SU-DHL-6 (cell line): ENCODE data around the gene NDUFS6.
"Not testable (repeated sequence)": the region's sequence is repeated elsewhere in the genome, so short reads cannot be mapped to it uniquely, and the experiment has no call there.

Source experiments
- H2AFZ ChIP-seq: fragments of 200-600 bp; sonication (generic); 2 replicates; pipeline ENCODE4 v1.6.1; 2014; ENCODE audit warnings: low read depth, mild to moderate bottlenecking, moderate library complexity, mixed read lengths, antibody characterized with exemption, low read length; ENCODE audit not compliant: severe bottlenecking
- H3F3A ChIP-seq: fragments of 200-600 bp; shearing (Covaris generic); 2 replicates; pipeline ENCODE4 v1.6.0; 2016; ENCODE audit warnings: antibody characterized with exemption, mild to moderate bottlenecking; ENCODE audit not compliant: insufficient read depth
- H3K27ac ChIP-seq: fragments of 200-600 bp; sonication (generic); 2 replicates; pipeline ENCODE4 v1.5.1; 2016; ENCODE audit warnings: low read depth, mild to moderate bottlenecking, low read length, moderate library complexity, mixed read lengths
- H3K27me3 ChIP-seq: fragments of 200-600 bp; sonication (generic), shearing (Covaris generic); 2 replicates; pipeline ENCODE4 v1.6.0; 2014; ENCODE audit warnings: mild to moderate bottlenecking, low read length
- H3K36me3 ChIP-seq: fragments of 200-600 bp; sonication (generic); 2 replicates; pipeline ENCODE4 v1.6.1; 2014; ENCODE audit warnings: mild to moderate bottlenecking, low read length, mixed read lengths
- H3K4me2 ChIP-seq: fragments of 300-600, 200-600 bp; shearing (Covaris generic), sonication (generic); 2 replicates; pipeline ENCODE4 v1.6.0; 2014; ENCODE audit warnings: low read length, low read depth, mild to moderate bottlenecking; ENCODE audit not compliant: poor library complexity, severe bottlenecking
- H3K4me3 ChIP-seq: fragments of 200-600 bp; sonication (generic); 2 replicates; pipeline ENCODE4 v1.5.1; 2014; ENCODE audit warnings: antibody characterized with exemption, low read length, mild to moderate bottlenecking, mixed read lengths; ENCODE audit not compliant: insufficient read depth, poor library complexity, severe bottlenecking
- H3K79me2 ChIP-seq: fragments of 200-600 bp; sonication (generic); 2 replicates; pipeline ENCODE4 v1.6.1; 2014; ENCODE audit warnings: mild to moderate bottlenecking, low read length, moderate library complexity; ENCODE audit not compliant: insufficient read depth
- H3K9ac ChIP-seq: fragments of 200-600 bp; sonication (generic); 2 replicates; pipeline ENCODE4 v1.7.0; 2014; ENCODE audit warnings: mild to moderate bottlenecking, low read length
- H3K9me2 ChIP-seq: fragments of 200-600 bp; sonication (generic); replicated peaks from 2 replicates; pipeline ENCODE4 v1.6.1; 2014; ENCODE audit warnings: low read length; ENCODE audit not compliant: insufficient read depth
- H3K9me3 ChIP-seq: fragments of 200-600 bp; sonication (generic); 2 replicates; pipeline ENCODE4 v1.6.1; 2014; ENCODE audit warnings: low read length, mixed read lengths; ENCODE audit not compliant: insufficient read depth
- H4K20me1 ChIP-seq: fragments of 200-600 bp; sonication (generic); 2 replicates; pipeline ENCODE4 v1.6.1; 2014; ENCODE audit warnings: low read depth, mild to moderate bottlenecking, antibody characterized with exemption, low read length, moderate library complexity, mixed read lengths
- EZH2phosphoT487 ChIP-seq: fragments of 200-600 bp; sonication (generic), shearing (Covaris generic); conservative IDR thresholded peaks from 2 replicates; pipeline ENCODE4 v1.6.1; 2018; ENCODE audit warnings: mild to moderate bottlenecking, antibody characterized with exemption, low read length, moderate library complexity, mixed read lengths
- TF ChIP-seq, protein P1 (sequence below): fragments of 200-600 bp; sonication (generic); IDR thresholded peaks from one replicate; pipeline ENCODE4 v1.5.1; 2017; ENCODE audit warnings: antibody characterized with exemption, mild to moderate bottlenecking, low read length, moderate library complexity; ENCODE audit not compliant: insufficient read depth, poor library complexity, severe bottlenecking

The NDUFS6 gene

DNA sequence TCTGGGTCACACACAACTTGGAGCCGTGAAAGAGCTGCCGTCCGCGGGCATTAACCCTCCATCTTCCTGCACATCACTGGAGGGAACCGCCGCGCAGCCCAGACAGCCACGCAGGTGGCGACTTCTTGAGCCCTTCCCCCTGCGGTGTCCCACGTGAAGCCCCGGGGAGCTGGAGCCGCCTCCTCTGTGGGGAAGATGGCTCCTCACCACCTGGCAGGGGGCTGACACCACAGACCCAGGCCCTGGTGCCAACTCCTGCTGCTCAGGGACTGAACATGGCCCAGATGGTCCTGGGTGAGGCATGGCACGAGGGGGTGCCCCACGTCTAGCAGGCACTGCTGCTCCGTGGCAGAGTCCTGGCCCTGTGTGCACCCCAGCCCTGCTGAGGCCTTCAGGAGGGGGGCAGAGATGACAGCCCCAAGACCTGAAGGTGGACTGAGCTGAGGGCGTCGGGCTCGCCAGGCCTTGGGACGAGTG is 38.9 kb downstream of the NDUFS6 start:
- Histone ChIP-seq H3K27me3 (no peaks in the 10 kb centered on the region), H3K4me2 (no peak overlapping the region), H3K9ac (no peak overlapping the region), H3K36me3 (no peaks in the 10 kb centered on the region), H3K9me3 (no peaks in the 10 kb centered on the region), H3F3A (no peaks in the 10 kb centered on the region), H4K20me1 (no peaks in the 10 kb centered on the region), H2AFZ (no peak overlapping the region), H3K9me2 (no peaks in the 10 kb centered on the region), H3K4me3 (no peak overlapping the region), H3K27ac (no peak overlapping the region), H3K79me2 (no peaks in the 10 kb centered on the region)
- no peak for TF ChIP-seq EZH2phosphoT487
- TF ChIP-seq, protein P1, sequence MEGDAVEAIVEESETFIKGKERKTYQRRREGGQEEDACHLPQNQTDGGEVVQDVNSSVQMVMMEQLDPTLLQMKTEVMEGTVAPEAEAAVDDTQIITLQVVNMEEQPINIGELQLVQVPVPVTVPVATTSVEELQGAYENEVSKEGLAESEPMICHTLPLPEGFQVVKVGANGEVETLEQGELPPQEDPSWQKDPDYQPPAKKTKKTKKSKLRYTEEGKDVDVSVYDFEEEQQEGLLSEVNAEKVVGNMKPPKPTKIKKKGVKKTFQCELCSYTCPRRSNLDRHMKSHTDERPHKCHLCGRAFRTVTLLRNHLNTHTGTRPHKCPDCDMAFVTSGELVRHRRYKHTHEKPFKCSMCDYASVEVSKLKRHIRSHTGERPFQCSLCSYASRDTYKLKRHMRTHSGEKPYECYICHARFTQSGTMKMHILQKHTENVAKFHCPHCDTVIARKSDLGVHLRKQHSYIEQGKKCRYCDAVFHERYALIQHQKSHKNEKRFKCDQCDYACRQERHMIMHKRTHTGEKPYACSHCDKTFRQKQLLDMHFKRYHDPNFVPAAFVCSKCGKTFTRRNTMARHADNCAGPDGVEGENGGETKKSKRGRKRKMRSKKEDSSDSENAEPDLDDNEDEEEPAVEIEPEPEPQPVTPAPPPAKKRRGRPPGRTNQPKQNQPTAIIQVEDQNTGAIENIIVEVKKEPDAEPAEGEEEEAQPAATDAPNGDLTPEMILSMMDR: no peak

DNA sequence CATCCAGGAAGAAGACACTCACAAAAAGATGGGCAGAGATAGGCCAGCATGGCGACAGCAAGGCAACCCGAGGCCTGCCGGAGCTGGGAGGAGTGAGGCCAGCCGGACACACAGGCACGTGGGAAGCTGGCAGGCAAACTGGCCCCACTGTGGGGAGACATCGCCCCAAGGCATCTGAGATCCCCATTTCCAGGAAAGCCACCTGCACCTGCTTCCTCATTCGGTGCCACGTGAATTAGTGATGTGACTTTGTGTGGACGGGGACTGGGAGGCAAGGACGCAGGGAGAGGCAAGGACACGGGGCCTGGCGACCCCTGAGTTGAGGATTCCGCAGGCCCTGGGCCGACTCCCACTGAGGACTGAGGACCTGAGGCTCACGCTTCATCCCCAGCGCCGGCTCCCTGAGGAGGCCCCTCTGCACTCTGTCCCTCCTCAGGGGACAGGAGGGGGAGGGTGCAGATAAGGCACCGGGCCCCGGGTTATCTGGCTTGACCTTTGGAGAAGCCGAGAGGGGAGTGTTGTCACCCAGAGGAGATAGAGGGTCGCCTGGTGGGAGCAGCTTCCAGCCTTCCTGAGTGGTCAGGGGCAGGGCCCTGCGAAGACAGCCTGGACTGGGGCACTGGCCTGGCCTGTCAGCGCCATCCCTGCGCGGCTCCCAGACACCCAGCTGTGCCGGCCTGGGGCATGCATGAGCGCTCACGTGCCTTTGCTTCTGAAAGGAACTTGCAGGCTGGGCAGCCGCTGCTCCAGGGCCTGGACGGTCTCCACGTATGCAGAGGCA is 39.7 kb downstream of the NDUFS6 start:
- no peaks in the 10 kb centered on the region for H3K36me3 ChIP-seq
- no peaks in the 10 kb centered on the region for H3K9me2 ChIP-seq
- no peak overlapping the region for H3K27ac ChIP-seq
- TF ChIP-seq EZH2phosphoT487: no peak
- TF ChIP-seq, protein P1: no peak
- H4K20me1 ChIP-seq: no peaks in the 10 kb centered on the region
- H3F3A ChIP-seq: no peaks in the 10 kb centered on the region
- H3K27me3 ChIP-seq: no peaks in the 10 kb centered on the region
- H2AFZ ChIP-seq: no peak overlapping the region
- no peak overlapping the region for H3K4me3 ChIP-seq
- H3K79me2 ChIP-seq: no peaks in the 10 kb centered on the region
- no peak overlapping the region for H3K4me2 ChIP-seq
- no peak overlapping the region for H3K9ac ChIP-seq
- H3K9me3 ChIP-seq: no peaks in the 10 kb centered on the region

DNA sequence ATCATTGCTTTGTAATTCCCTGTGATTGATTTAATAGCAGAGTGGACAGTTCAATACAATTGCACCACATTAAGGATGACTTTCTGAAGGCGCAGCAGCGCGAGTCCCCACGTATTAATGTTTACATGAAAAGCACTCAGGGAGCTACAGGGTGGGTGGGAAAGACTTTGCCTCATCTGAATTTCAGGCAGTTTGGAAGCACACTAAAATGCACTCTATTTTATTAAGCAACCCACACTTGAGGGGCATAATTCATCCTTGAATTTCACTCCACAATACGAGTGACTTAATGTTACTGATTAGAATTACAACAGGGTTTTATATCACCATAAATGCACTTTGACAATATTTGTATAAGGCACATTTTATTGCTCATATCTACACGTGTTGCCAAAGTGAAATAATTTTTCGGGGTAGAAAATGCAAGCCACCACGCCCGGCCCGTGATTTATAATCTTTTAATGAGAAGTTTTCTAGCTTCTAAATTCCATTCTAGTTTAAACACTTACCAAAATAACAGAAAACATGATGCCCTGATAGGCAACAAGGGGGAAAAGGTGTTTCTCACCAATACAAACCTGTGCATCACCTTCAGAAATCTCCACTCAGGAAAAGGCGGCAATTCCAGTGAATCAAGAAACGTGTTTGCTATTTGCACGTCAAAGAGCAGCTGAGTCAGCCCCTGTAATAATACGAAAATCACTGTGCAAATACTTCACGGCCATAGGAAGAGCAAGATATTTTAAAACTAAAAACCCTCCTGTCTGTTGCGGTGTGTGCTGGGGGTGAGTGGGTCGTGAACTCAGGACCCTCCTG is 41.0 kb downstream of the NDUFS6 start:
- Histone ChIP-seq H3K9me2 (no peaks in the 10 kb centered on the region), H3K9me3 (no peaks in the 10 kb centered on the region), H3K36me3 (no peaks in the 10 kb centered on the region), H4K20me1 (no peaks in the 10 kb centered on the region), H3K27me3 (no peaks in the 10 kb centered on the region), H3F3A (no peaks in the 10 kb centered on the region), H3K4me2 (no peak overlapping the region), H3K79me2 (no peaks in the 10 kb centered on the region), H3K4me3 (no peak overlapping the region), H3K9ac (no peak overlapping the region), H3K27ac (no peak overlapping the region), H2AFZ (no peak overlapping the region)
- no peak for TF ChIP-seq EZH2phosphoT487
- TF ChIP-seq, protein P1: no peak

DNA sequence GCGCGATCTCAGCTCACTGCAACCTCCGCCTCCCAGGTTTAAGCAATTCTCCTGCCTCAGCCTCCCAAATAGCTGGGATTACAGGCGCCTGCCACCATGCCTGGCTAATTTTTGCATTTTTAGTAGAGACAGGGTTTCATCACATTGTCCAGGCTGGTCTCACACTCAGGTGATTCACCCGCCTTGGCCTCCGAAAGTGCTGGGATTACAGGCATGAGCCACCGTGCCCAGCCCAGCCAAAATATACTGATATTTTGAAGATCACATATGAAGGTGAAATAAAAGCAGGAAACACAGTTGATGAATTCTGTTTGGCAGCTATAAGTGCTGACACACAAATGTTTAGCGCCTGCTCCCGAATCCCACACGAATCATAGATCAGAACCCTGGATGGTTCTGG is 42.6 kb downstream of the NDUFS6 start:
- not testable (repeated sequence) for H3K36me3 ChIP-seq, H4K20me1 ChIP-seq, H3K4me3 ChIP-seq, H3K27me3 ChIP-seq, H3K9me3 ChIP-seq, H2AFZ ChIP-seq, H3K9me2 ChIP-seq, H3K79me2 ChIP-seq, H3K9ac ChIP-seq, H3K27ac ChIP-seq, H3F3A ChIP-seq, H3K4me2 ChIP-seq
